GM19025 (cell line): ENCODE data around the gene MYCN.

Source experiments
- ATAC-seq: cut with Tn5 transposase; IDR thresholded peaks from one replicate; pipeline ENCODE4 v1.9.1; 2021; ENCODE audit warnings: mild to moderate bottlenecking, low read depth, moderate library complexity; ENCODE audit not compliant: unreplicated experiment

MYCN gene

GRCh38 chr2:15930589-15931318, 9.6 kb upstream of the MYCN start:
- ATAC-seq = no peak

GRCh38 chr2:15931319-15931890, 8.9 kb upstream of the MYCN start:
- ATAC-seq = no peak

- ATAC-seq = no peak
Measured at GRCh38 chr2:15931950-15932349, 8.4 kb upstream of the MYCN start.

- ATAC-seq = no peak
Measured at GRCh38 chr2:15932394-15933183, 7.8 kb upstream of the MYCN start.

GRCh38 chr2:15933184-15933845, 7.0 kb upstream of the MYCN start:
- ATAC-seq = no peak

- ATAC-seq = no peak
Measured at GRCh38 chr2:15934291-15934945, 5.9 kb upstream of the MYCN start.

GRCh38 chr2:15935189-15935588, 5.2 kb upstream of the MYCN start:
- ATAC-seq = no peak

- ATAC-seq = no peak
Measured at GRCh38 chr2:15935675-15936074, 4.7 kb upstream of the MYCN start.

- no peak for ATAC-seq
Measured at GRCh38 chr2:15936277-15937104, 3.9 kb upstream of the MYCN start.

GRCh38 chr2:15937105-15937881, 3.1 kb upstream of the MYCN start:
- no peak for ATAC-seq

- no peak for ATAC-seq
Measured at GRCh38 chr2:15937882-15938802, 2.2 kb upstream of the MYCN start.

GRCh38 chr2:15938803-15939555, 1.4 kb upstream of the MYCN start:
- ATAC-seq = no peak

- ATAC-seq = peak; percentile 69
Measured at GRCh38 chr2:15939556-15939853, 845 bp upstream of the MYCN start.

GRCh38 chr2:15940661-15941480, 521 bp downstream of the MYCN start:
- no peak for ATAC-seq

GRCh38 chr2:15941481-15941850, 1.1 kb downstream of the MYCN start:
- no peak for ATAC-seq

- ATAC-seq = no peak
Measured at GRCh38 chr2:15941871-15942710, 1.7 kb downstream of the MYCN start.
